ENCODE data around the gene CYP21A2. TPM values are rescaled to one million over a fixed set of nuclear protein-coding genes. Genes with fewer than 3 reads are reported as not detected.
A peak's percentile ranks its signal among the peaks of the same experiment; 100 is the strongest.
"Not testable (repeated sequence)": the region's sequence is repeated elsewhere in the genome, so short reads cannot be mapped to it uniquely, and the experiment has no call there.

Gene CYP21A2
- total RNA-seq, 4 donors from 2014 or later, result 0.27 to 3.9 (median 0.88) TPM; not detected in 1

DNA sequence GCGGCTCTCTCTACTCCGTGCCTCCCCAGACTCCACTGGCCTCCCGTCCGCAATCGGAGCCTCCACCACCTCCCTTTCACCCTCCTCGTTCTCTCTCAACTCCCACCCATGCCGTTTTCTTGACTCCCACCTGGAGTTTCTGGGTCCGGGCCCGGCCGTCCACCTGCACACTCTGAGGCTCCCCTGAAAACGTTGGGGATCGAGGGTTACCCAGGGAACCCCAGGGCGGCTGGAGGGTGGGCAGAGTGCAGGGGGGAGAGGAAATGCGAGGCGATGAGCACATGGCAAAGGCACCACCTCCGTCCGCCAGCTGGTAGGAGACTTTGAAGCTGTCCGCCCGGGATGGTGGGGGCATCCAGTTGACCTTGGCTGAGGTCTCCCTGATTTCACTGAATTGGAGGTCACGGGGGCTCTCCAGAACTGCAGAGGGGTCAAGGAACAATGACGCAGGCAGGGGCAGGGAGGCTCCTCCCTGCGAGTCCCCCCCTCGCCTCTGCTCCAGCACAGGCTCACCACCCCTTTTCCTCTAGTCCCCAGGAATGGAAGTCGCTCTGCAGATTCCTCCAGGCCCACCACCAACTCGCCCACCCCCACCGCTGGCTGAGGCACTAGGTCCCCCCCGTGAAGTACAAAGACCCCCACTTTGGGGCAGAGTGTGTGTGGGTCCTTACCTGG is 27.2 kb upstream of the CYP21A2 start:
- peak in 1 of 2 donors; percentile 48 for DNase-seq (ENCODE audit: low spot score in 2 of 2)
- 80 to 86% methylated on average over 17 to 24 of the region's 27 CpGs for WGBS, 2 donors
- intact Hi-C loops (cut with DNase I; ENCODE audit: low total_unique reads); H3K4me3 ChIP-seq (ENCODE audit: low read depth, poor library complexity, severe bottlenecking): not testable (repeated sequence)

DNA sequence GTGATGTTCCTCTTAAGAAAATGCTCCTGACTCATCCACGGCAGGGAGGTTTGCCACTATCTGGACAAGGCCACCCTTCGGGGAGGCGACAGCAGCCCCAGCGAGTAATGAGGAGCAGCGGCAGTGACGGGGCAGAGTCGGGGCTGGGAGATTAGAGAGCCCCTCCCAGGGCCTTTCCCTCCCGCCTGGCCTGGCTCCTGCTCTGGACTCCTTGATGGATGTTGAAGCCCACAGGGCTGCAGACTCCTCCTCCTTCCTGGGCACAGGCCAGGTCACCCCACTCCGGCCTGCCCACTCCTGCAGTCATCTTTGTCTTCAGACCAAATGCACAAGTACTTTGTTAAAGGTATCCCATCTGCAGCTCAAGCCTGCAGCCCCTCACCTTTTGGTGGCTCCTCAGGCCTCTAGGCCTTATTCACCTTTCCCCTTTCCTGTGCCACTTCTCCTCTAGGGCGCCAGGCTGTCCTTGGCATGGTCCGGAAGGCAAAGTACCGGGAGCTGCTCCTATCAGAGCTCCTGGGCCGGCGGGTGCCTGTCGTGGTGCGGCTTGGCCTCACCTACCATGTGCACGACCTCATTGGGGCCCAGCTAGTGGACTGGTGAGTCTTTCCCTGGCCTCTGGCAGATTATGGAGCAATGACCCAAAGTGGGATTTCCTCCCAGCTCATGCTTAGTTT is 25.1 kb upstream of the CYP21A2 start:
- peak in 1 of 2 donors; percentile 65 for DNase-seq (ENCODE audit: low spot score in 2 of 2)
- intact Hi-C loops (cut with DNase I; ENCODE audit: low total_unique reads); H3K4me3 ChIP-seq (ENCODE audit: low read depth, poor library complexity, severe bottlenecking): not testable (repeated sequence)
- WGBS, 2 donors, result 74 to 88% methylated on average over 17 of the region's 17 CpGs

- H3K4me3 ChIP-seq (ENCODE audit: low read depth, poor library complexity, severe bottlenecking); DNase-seq (ENCODE audit: low spot score in 2 of 2); intact Hi-C loops (cut with DNase I; ENCODE audit: low total_unique reads): not testable (repeated sequence)
- no CpG with 5 or more reads among the region's 5 CpGs for WGBS, 2 donors
Observed at GRCh38 chr6:32013738-32014137, 24.5 kb upstream of the CYP21A2 start.

GRCh38 chr6:32014547-32014946 is 23.7 kb upstream of the CYP21A2 start, which contains the start of gene C4B:
C4B (plus strand) TSS chr6:32014795; CDS start chr6:32014846, 51 bp downstream.
- intact Hi-C loops (cut with DNase I; ENCODE audit: low total_unique reads); H3K4me3 ChIP-seq (ENCODE audit: low read depth, poor library complexity, severe bottlenecking); DNase-seq (ENCODE audit: low spot score in 2 of 2): not testable (repeated sequence)
- no CpG with 5 or more reads among the region's 6 CpGs for WGBS, 2 donors

DNA sequence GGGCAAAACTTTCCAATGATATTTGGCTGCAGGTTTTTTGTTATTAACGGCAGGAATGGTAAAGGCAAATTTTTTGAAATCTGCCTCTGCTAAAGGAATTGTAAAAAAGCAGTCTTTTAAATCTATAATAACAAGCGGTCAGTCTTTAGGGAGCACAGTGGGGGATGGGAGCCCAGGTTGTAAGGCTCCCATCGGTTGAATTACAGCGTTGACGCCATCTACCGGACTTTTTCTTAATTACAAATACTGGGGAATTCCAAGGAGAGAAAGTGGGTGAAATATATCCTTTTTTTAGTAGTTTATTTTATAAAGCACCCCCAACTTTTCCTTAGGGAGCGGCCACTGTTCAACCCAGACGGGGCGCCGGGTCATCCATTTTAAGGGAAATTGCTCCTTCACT is 16.1 kb upstream of the CYP21A2 start:
- no CpG with 5 or more reads among the region's 10 CpGs for WGBS, 2 donors
- H3K4me3 ChIP-seq (ENCODE audit: low read depth, poor library complexity, severe bottlenecking); intact Hi-C loops (cut with DNase I; ENCODE audit: low total_unique reads); DNase-seq (ENCODE audit: low spot score in 2 of 2): not testable (repeated sequence)

- intact Hi-C loops (cut with DNase I; ENCODE audit: low total_unique reads); H3K4me3 ChIP-seq (ENCODE audit: low read depth, poor library complexity, severe bottlenecking): not testable (repeated sequence)
- WGBS, 2 donors, result 55 to 57% methylated on average over 6 to 8 of the region's 10 CpGs
- peak in 1 of 2 donors; percentile 68 for DNase-seq (ENCODE audit: low spot score in 2 of 2)
Observed at GRCh38 chr6:32028631-32029030, 9.6 kb upstream of the CYP21A2 start.

GRCh38 chr6:32029553-32029952 is 8.7 kb upstream of the CYP21A2 start:
- H3K4me3 ChIP-seq (ENCODE audit: low read depth, poor library complexity, severe bottlenecking); intact Hi-C loops (cut with DNase I; ENCODE audit: low total_unique reads): not testable (repeated sequence)
- WGBS, 2 donors, result 91% methylated on average over 6 of the region's 14 CpGs; no CpG with 5 or more reads in 1 of the 2 donors
- DNase-seq (ENCODE audit: low spot score in 2 of 2), result peak in 1 of 2 donors; percentile 32

- H3K4me3 ChIP-seq (ENCODE audit: low read depth, poor library complexity, severe bottlenecking); intact Hi-C loops (cut with DNase I; ENCODE audit: low total_unique reads); DNase-seq (ENCODE audit: low spot score in 2 of 2): not testable (repeated sequence)
- no CpG with 5 or more reads among the region's 16 CpGs for WGBS, 2 donors
Observed at GRCh38 chr6:32035283-32036013, 2.8 kb upstream of the CYP21A2 start.

GRCh38 chr6:32037136-32037535 is 1.1 kb upstream of the CYP21A2 start:
- DNase-seq (ENCODE audit: low spot score in 2 of 2); H3K4me3 ChIP-seq (ENCODE audit: low read depth, poor library complexity, severe bottlenecking); intact Hi-C loops (cut with DNase I; ENCODE audit: low total_unique reads): not testable (repeated sequence)
- 81 to 82% methylated on average over 4 to 5 of the region's 5 CpGs for WGBS, 2 donors

GRCh38 chr6:32038878-32039277 is 663 bp downstream of the CYP21A2 start:
- DNase-seq (ENCODE audit: low spot score in 2 of 2), result not testable (repeated sequence)

GRCh38 chr6:32039321-32040274 is 1.4 kb downstream of the CYP21A2 start:
- 67 to 74% methylated on average over 13 to 18 of the region's 24 CpGs for WGBS, 2 donors
- intact Hi-C loops (cut with DNase I; ENCODE audit: low total_unique reads); DNase-seq (ENCODE audit: low spot score in 2 of 2): not testable (repeated sequence)

More at GRCh38 chr6:32038878-32039277, 663 bp downstream of the CYP21A2 start:
- intact Hi-C loops (cut with DNase I; ENCODE audit: low total_unique reads); H3K4me3 ChIP-seq (ENCODE audit: low read depth, poor library complexity, severe bottlenecking): not testable (repeated sequence)
- 71 to 77% methylated on average over 4 of the region's 5 CpGs for WGBS, 2 donors

GRCh38 chr6:32040299-32041049 is 2.3 kb downstream of the CYP21A2 start:
- intact Hi-C loops (cut with DNase I; ENCODE audit: low total_unique reads); H3K4me3 ChIP-seq (ENCODE audit: low read depth, poor library complexity, severe bottlenecking); DNase-seq (ENCODE audit: low spot score in 2 of 2): not testable (repeated sequence)
- WGBS, 2 donors, result 72% methylated on average over 13 of the region's 43 CpGs; no CpG with 5 or more reads in 1 of the 2 donors

More at GRCh38 chr6:32039321-32040274, 1.4 kb downstream of the CYP21A2 start:
- not testable (repeated sequence) for H3K4me3 ChIP-seq (ENCODE audit: low read depth, poor library complexity, severe bottlenecking)

GRCh38 chr6:32041050-32041321 is 2.8 kb downstream of the CYP21A2 start:
- no CpG with 5 or more reads among the region's 13 CpGs for WGBS, 2 donors
- DNase-seq (ENCODE audit: low spot score in 2 of 2); H3K4me3 ChIP-seq (ENCODE audit: low read depth, poor library complexity, severe bottlenecking); intact Hi-C loops (cut with DNase I; ENCODE audit: low total_unique reads): not testable (repeated sequence)
